Right atrium auricular region (tissue), 2 donors: Measurements from ENCODE around the gene TRA2B. TPM values are rescaled to one million over a fixed set of nuclear protein-coding genes. Genes with fewer than 3 reads are reported as not detected.

Source experiments
- DNase-seq: peaks from one replicate; pipeline ENCODE4 v3.0.0-alpha.2; 2019; ENCODE audit warnings: low spot score
- H3K27ac ChIP-seq, 2 donors: fragments of 200-600 bp; sonication (generic); 1 replicate in 1 of 2; 2 replicates in 1 of 2; pipeline ENCODE4 v1.5.1; 2016 to 2019
- H3K27me3 ChIP-seq, 2 donors: fragments of 200-600 bp; sonication (generic); one replicate each; pipeline versions ENCODE4 v1.5.1 to v1.6.0; 2017 to 2019
- H3K36me3 ChIP-seq: fragments of 200-600 bp; sonication (generic); one replicate; pipeline ENCODE4 v1.5.1; 2016
- H3K4me1 ChIP-seq, 2 donors: fragments of 200-600 bp; sonication (generic); one replicate each; pipeline versions ENCODE4 v1.5.1 to v1.6.0; 2017 to 2019
- H3K4me3 ChIP-seq, 2 donors: fragments of 200-600 bp; sonication (generic); 1 replicate in 1 of 2; 2 replicates in 1 of 2; pipeline ENCODE4 v1.5.1; 2017 to 2019; ENCODE audit warnings: mild to moderate bottlenecking in 1 of 2, moderate library complexity in 1 of 2
- H3K9me3 ChIP-seq, 2 donors: fragments of 200-600 bp; sonication (generic); one replicate each; pipeline ENCODE4 v1.5.1; 2019
- CTCF ChIP-seq, 2 donors: fragments of 200-600 bp; sonication (generic); IDR thresholded peaks; one replicate each; pipeline ENCODE4 v1.5.1; 2019; ENCODE audit warnings: antibody characterized with exemption in 2 of 2
- total RNA-seq, 2 donors: library from RNA; depleted of rRNA; stranded (reverse); fragments of >200 nt; gene quantifications; one replicate each; pipeline ENCODE4 v1.1.0, GENCODE V29; 2016

The TRA2B gene
- total RNA-seq, 2 donors from 2014 or later, result 144 to 163 TPM

GRCh38 chr3:185942396-185942795, 4.6 kb upstream of the TRA2B start:
- no peak for TF ChIP-seq CTCF (IDR thresholded peaks at IDR 0.05)
- no peak overlapping the region for H3K27ac ChIP-seq
- no peak for DNase-seq

GRCh38 chr3:185940951-185941350, 3.1 kb upstream of the TRA2B start:
- TF ChIP-seq CTCF (IDR thresholded peaks at IDR 0.05), result no peak
- no peaks in the 10 kb centered on the region for H3K9me3 ChIP-seq

More at GRCh38 chr3:185942396-185942795, 4.6 kb upstream of the TRA2B start:
- Histone ChIP-seq H3K9me3 (no peaks in the 10 kb centered on the region), H3K27me3 (no peaks in the 10 kb centered on the region), H3K4me3 (no peak overlapping the region), H3K36me3 (no peaks in the 10 kb centered on the region), H3K4me1 (peaks cover 0 to 9% of the 10 kb centered on the region in 2 donors)

GRCh38 chr3:185939721-185940120, 1.9 kb upstream of the TRA2B start:
- Histone ChIP-seq H3K4me3 (no peak overlapping the region), H3K27me3 (no peaks in the 10 kb centered on the region), H3K27ac (no peak overlapping the region), H3K4me1 (peaks cover 0 to 18% of the 10 kb centered on the region in 2 donors), H3K36me3 (no peaks in the 10 kb centered on the region), H3K9me3 (no peaks in the 10 kb centered on the region)
- TF ChIP-seq CTCF (IDR thresholded peaks at IDR 0.05), result no peak
- DNase-seq, result no peak

More at GRCh38 chr3:185940951-185941350, 3.1 kb upstream of the TRA2B start:
- no peak overlapping the region for H3K27ac ChIP-seq
- peaks cover 0 to 9% of the 10 kb centered on the region in 2 donors for H3K4me1 ChIP-seq
- no peak for DNase-seq
- no peaks in the 10 kb centered on the region for H3K36me3 ChIP-seq
- H3K27me3 ChIP-seq, result no peaks in the 10 kb centered on the region
- no peak overlapping the region for H3K4me3 ChIP-seq

GRCh38 chr3:185936814-185937688, 763 bp downstream of the TRA2B start:
- DNase-seq, result peak; percentile 84
- peaks cover 0 to 36% of the 10 kb centered on the region in 2 donors for H3K4me1 ChIP-seq
- H3K9me3 ChIP-seq, result no peaks in the 10 kb centered on the region
- no peaks in the 10 kb centered on the region for H3K36me3 ChIP-seq
- peak overlapping the region; percentile 100 for H3K27ac ChIP-seq
- H3K4me3 ChIP-seq, result peak overlapping the region; percentile 98 to 99
- no peak for TF ChIP-seq CTCF (IDR thresholded peaks at IDR 0.05)
- H3K27me3 ChIP-seq, result no peaks in the 10 kb centered on the region

- no peaks in the 10 kb centered on the region for H3K27me3 ChIP-seq
- peak overlapping the region; percentile 100 for H3K27ac ChIP-seq
- H3K9me3 ChIP-seq, result no peaks in the 10 kb centered on the region
- H3K4me3 ChIP-seq, result peak overlapping the region; percentile 98 to 99
- no peak for DNase-seq
- peaks cover 0 to 44% of the 10 kb centered on the region in 2 donors for H3K4me1 ChIP-seq
- H3K36me3 ChIP-seq, result peaks cover 2% of the 10 kb centered on the region
- TF ChIP-seq CTCF (IDR thresholded peaks at IDR 0.05), result no peak
Observed at GRCh38 chr3:185936273-185936629, 1.6 kb downstream of the TRA2B start.
